Astrocyte (in vitro differentiated cells and primary cell): Measurements from ENCODE around the gene NT5E. TPM values are rescaled to one million over a fixed set of nuclear protein-coding genes. Genes with fewer than 3 reads are reported as not detected.
"Not testable (repeated sequence)": the region's sequence is repeated elsewhere in the genome, so short reads cannot be mapped to it uniquely, and the experiment has no call there.

Source experiments
- DNase-seq: peaks from one replicate; pipeline ENCODE4 v3.0.0-alpha.2; 2010; ENCODE audit warnings: low read depth
- FAIRE-seq: peaks from 2 replicates; lab custom pipeline; 2011; peaks lifted over from hg19 to GRCh38; lab: Jason Lieb, UNC
- H2AFZ ChIP-seq: 2 replicates; pipeline ENCODE4 v1.6.0; 2012; ENCODE audit warnings: low read depth, low read length, inconsistent platforms
- H3K27ac ChIP-seq: 2 replicates; pipeline ENCODE4 v1.5.1; 2011; ENCODE audit warnings: low read depth, low read length, inconsistent platforms
- H3K27me3 ChIP-seq: 2 replicates; pipeline ENCODE4 v1.6.0; 2011; ENCODE audit warnings: low read length, inconsistent platforms; ENCODE audit not compliant: insufficient read depth
- H3K36me3 ChIP-seq: 2 replicates; pipeline ENCODE4 v1.5.1; 2011; ENCODE audit warnings: low read length, inconsistent platforms; ENCODE audit not compliant: insufficient read depth
- H3K4me1 ChIP-seq: 2 replicates; pipeline ENCODE4 v1.5.1; 2011; ENCODE audit warnings: low read length, inconsistent platforms; ENCODE audit not compliant: insufficient read depth
- H3K4me2 ChIP-seq: 2 replicates; pipeline ENCODE4 v1.6.0; 2012; ENCODE audit warnings: low read length, inconsistent platforms
- H3K4me3 ChIP-seq: 2 replicates; pipeline ENCODE4 v1.5.1; 2011; ENCODE audit warnings: low read depth, mild to moderate bottlenecking, low read length, inconsistent platforms; ENCODE audit not compliant: insufficient read depth
- H3K79me2 ChIP-seq: 2 replicates; pipeline ENCODE4 v1.6.0; 2012; ENCODE audit warnings: mild to moderate bottlenecking, low read length, inconsistent platforms; ENCODE audit not compliant: insufficient read depth
- H3K9ac ChIP-seq: 2 replicates; pipeline ENCODE4 v1.6.0; 2012; ENCODE audit warnings: mild to moderate bottlenecking, low read length, inconsistent platforms
- H3K9me3 ChIP-seq: 2 replicates; pipeline ENCODE4 v1.5.1; 2012; ENCODE audit warnings: low read depth, mild to moderate bottlenecking, low read length, inconsistent platforms; ENCODE audit not compliant: insufficient read depth
- H4K20me1 ChIP-seq: 2 replicates; pipeline ENCODE4 v1.6.0; 2012; ENCODE audit warnings: low read length, inconsistent platforms; ENCODE audit not compliant: insufficient read depth
- H3K27ac Mint-ChIP-seq: one replicate; pipeline ENCODE4 v1.8.0; 2021; ENCODE audit warnings: mild to moderate bottlenecking, mixed read lengths; ENCODE audit not compliant: unreplicated experiment
- H3K27me3 Mint-ChIP-seq: one replicate; pipeline ENCODE4 v1.8.0; 2021; ENCODE audit warnings: low read depth, mixed read lengths; ENCODE audit not compliant: unreplicated experiment
- H3K36me3 Mint-ChIP-seq: one replicate; pipeline ENCODE4 v1.8.0; 2021; ENCODE audit warnings: low read depth, mixed read lengths; ENCODE audit not compliant: unreplicated experiment
- H3K4me1 Mint-ChIP-seq: one replicate; pipeline ENCODE4 v1.8.0; 2021; ENCODE audit warnings: low read depth, mixed read lengths; ENCODE audit not compliant: unreplicated experiment
- H3K4me3 Mint-ChIP-seq: one replicate; pipeline ENCODE4 v1.8.0; 2021; ENCODE audit warnings: mild to moderate bottlenecking, moderate library complexity, mixed read lengths; ENCODE audit not compliant: unreplicated experiment
- H3K9me3 Mint-ChIP-seq: one replicate; pipeline ENCODE4 v1.8.0; 2021; ENCODE audit warnings: mild to moderate bottlenecking, mixed read lengths; ENCODE audit not compliant: unreplicated experiment
- CTCF ChIP-seq: IDR thresholded peaks from 2 replicates; pipeline ENCODE4 v1.5.1; 2011; ENCODE audit warnings: low read depth, mild to moderate bottlenecking, inconsistent platforms, low read length, moderate library complexity; ENCODE audit not compliant: insufficient read depth
- EZH2 ChIP-seq: IDR thresholded peaks from 2 replicates; pipeline ENCODE4 v1.6.1; 2012; ENCODE audit warnings: mild to moderate bottlenecking, low read length, inconsistent platforms; ENCODE audit not compliant: insufficient read depth
- total RNA-seq: library from RNA; stranded (reverse); gene quantifications from 2 replicates; pipeline ENCODE4 v1.2.1, GENCODE V29; 2021

Gene NT5E
- total RNA-seq, 1 donor from 2014 or later, result 77.4 TPM

GRCh38 chr6:85403331-85404015 lies 46.4 kb upstream of the NT5E start:
- Histone ChIP-seq H3K4me1 (peaks cover 56% of the 10 kb centered on the region), H3K4me2 (peak overlapping the region; percentile 78), H3K27ac (peak overlapping the region; percentile 96), H3K9me3 (no peaks in the 10 kb centered on the region), H3K79me2 (no peaks in the 10 kb centered on the region), H2AFZ (peak overlapping the region; percentile 21), H3K4me3 (peak overlapping the region; percentile 50), H3K9ac (peak overlapping the region; percentile 81), H3K27me3 (no peaks in the 10 kb centered on the region), H3K36me3 (no peaks in the 10 kb centered on the region), H4K20me1 (no peaks in the 10 kb centered on the region)
- FAIRE-seq (peak; percentile 95), DNase-seq (peak; percentile 96)
- peaks cover 60% of the 10 kb centered on the region for H3K4me1 Mint-ChIP-seq
- TF ChIP-seq CTCF (no peak), EZH2 (no peak)
- H3K27ac Mint-ChIP-seq, result peak overlapping the region; percentile 96
- no peaks in the 10 kb centered on the region for H3K27me3 Mint-ChIP-seq
- H3K4me3 Mint-ChIP-seq, result peak overlapping the region; percentile 43
- H3K9me3 Mint-ChIP-seq, result no peaks in the 10 kb centered on the region
- no peaks in the 10 kb centered on the region for H3K36me3 Mint-ChIP-seq

DNA sequence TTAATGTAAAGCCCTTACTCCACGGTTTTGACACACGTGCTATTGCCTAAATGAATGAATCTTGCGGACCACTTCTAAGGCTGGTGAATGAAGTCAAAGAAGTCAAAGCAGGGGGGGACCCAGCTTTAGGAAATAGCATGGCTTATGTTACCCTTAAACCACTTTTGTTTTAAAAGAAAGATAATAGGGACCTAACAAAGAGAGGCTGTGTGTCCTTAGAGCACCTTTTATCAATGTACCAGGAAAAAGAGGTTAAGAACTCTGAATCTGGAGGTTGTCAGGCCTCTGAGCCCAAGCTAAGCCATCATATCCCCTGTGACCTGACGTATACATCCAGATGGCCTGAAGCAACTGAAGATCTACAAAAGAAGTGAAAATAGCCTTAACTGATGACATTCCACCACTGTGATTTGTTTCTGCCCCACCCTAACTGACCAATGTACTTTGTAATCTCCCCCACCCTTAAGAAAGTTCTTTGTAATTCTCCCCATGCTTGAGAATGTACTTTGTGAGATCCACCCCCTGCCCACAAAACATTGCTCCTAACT lies 45.8 kb upstream of the NT5E start:
- H4K20me1 ChIP-seq, H3K27me3 ChIP-seq, H3K79me2 ChIP-seq, H3K36me3 Mint-ChIP-seq, DNase-seq, FAIRE-seq, H3K36me3 ChIP-seq, H3K9me3 ChIP-seq, H3K9me3 Mint-ChIP-seq, H3K27me3 Mint-ChIP-seq, H2AFZ ChIP-seq: not testable (repeated sequence)
- peak overlapping the region; percentile 5 for H3K4me3 Mint-ChIP-seq
- peak overlapping the region; percentile 96 for H3K27ac ChIP-seq
- H3K4me3 ChIP-seq, result peak overlapping the region; percentile 50
- peak overlapping the region; percentile 96 for H3K27ac Mint-ChIP-seq
- H3K4me1 ChIP-seq, result peaks cover 56% of the 10 kb centered on the region
- H3K9ac ChIP-seq, result peak overlapping the region; percentile 81
- peaks cover 61% of the 10 kb centered on the region for H3K4me1 Mint-ChIP-seq
- peak overlapping the region; percentile 78 for H3K4me2 ChIP-seq

GRCh38 chr6:85404564-85405174 lies 45.2 kb upstream of the NT5E start:
- FAIRE-seq, result no peak
- Mint-ChIP-seq H3K36me3 (no peaks in the 10 kb centered on the region), H3K4me1 (peaks cover 61% of the 10 kb centered on the region), H3K9me3 (no peaks in the 10 kb centered on the region), H3K27me3 (no peaks in the 10 kb centered on the region), H3K4me3 (peak overlapping the region; percentile 4), H3K27ac (peak overlapping the region; percentile 96)
- no peaks in the 10 kb centered on the region for H3K79me2 ChIP-seq
- H3K9ac ChIP-seq, result peak overlapping the region; percentile 81
- peak; percentile 93 for DNase-seq
- no peaks in the 10 kb centered on the region for H3K36me3 ChIP-seq
- no peaks in the 10 kb centered on the region for H4K20me1 ChIP-seq
- H3K27ac ChIP-seq, result peak overlapping the region; percentile 96
- H3K4me2 ChIP-seq, result peak overlapping the region; percentile 78
- peak overlapping the region; percentile 50 for H3K4me3 ChIP-seq
- peaks cover 56% of the 10 kb centered on the region for H3K4me1 ChIP-seq
- no peak overlapping the region for H2AFZ ChIP-seq
- H3K27me3 ChIP-seq, result no peaks in the 10 kb centered on the region
- TF ChIP-seq EZH2 (no peak), CTCF (no peak)
- H3K9me3 ChIP-seq, result no peaks in the 10 kb centered on the region
